Measurements from ENCODE around the gene UBL4A.

The UBL4A gene

DNA sequence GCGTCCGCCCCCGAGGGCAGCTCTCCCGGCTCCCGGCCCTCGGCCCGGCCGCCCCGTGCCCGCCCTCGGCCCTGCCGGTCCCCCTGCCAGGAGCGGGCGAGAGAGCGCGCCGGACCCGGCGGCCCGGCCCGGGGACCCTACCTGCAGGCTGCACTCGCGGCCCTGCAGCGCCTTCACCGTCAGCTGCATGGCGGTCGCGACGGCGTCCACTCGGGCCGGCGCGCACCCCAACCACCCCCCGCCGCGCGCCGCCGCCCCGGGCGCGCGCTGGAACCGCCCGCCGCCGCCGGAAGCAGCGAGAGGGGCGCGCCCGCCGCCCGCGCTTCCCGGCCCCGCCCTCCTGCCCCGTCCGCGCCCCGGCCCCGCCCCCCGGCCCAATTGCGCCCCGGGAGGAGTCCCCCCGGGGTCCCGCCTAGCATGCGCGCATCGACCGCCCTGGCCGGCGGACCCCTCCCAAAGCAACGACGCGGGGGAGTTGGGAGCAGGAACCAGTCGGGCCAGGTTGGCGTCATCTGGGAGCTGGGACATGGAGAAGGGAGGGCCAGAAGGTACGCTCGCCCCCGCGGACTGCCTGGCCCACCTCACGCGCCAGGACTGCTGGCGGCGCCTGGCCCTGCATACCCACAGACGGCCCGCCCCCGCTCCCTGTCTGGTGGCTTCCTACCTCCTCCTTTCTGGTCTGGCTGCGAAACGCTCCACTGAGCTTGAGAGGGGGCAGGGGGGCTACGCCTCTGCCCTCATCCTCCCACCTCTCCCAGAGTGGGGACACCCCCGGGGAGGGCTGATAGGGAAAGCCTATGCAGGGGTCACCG is at the start of gene UBL4A:
Gene UBL4A, minus strand, starts transcription at position 220 of the 812 bp plus-strand sequence. Its CDS starts 31 bp downstream, at position 189.
- peak; percentile 16 for DNase-seq

DNA sequence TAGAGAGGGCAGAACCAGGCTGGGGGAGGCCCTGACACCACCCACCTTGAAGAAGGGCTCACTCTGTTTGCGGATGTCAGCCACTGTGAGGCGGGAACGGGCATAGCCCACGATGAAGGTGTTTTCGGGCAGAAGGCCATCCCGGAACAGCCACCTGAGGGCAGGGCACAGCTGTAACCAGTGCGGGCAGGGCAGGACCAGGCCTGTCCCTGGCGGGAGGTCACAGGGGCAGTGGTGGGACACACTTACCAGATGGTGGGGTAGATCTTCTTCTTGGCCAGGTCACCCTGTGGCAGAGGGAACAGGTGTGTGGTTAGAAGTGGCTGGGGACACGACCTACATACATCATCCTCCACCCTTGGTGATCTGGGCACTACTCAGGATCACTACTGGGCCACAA is 49.5 kb upstream of the UBL4A start:
- no peak for DNase-seq

DNA sequence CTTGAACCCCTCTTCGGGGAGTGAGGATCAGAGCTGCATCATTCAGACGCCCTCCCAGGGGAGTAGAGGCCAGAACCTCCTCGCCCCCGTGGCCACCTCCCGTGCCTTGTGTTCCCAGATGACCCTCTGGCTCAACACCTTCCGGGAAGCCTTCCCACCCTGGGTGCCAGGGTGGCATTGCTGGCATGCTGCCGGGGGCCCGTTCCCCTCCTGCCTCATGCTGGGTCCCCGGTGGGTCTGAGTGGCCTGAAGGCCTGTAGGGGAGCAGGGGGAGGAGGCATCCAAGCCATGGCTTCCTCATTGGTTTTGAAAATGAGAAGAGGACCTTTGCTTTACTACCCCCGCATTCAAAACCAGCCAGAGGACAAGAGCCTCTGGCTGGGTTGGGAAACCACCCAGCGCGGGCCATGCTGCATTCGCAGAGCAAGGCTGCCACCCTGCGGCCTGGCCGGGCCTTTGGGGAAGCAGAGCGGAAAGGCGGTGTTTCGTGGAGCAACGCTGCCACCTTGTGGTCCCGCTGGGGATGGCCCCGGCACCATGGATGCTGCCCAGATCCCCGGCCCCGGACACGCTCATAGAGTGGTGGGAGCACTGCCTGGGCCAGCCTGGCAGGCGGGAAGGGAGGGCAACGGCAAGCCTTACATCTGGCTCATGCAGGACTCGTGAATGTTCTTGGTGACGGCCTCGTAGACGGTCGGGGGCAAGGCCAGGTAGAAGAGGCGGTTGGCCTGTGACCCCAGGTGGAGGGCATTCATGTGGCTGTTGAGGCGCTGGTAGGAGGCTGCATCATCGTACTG is 48.3 kb upstream of the UBL4A start:
- DNase-seq = peak; percentile 82

DNA sequence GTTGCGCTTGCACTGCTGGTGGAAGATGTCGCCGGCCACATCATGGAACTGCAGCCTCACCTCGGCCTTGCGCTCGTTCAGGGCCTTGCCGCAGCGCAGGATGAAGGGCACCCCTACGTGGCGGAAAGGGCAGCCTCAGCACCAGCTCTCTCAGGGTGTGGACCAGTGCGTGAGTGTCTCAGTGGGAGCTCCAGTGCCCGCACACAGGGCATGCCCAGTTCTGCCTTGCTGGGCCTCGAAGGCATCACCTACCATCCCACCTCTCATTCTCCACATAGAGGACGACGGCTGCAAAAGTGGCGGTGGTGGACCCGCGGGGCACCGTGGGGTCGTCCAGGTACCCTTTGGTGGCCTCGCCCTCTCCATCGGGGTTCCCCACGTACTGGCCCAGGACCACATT is 46.3 kb upstream of the UBL4A start:
- no peak for DNase-seq

DNA sequence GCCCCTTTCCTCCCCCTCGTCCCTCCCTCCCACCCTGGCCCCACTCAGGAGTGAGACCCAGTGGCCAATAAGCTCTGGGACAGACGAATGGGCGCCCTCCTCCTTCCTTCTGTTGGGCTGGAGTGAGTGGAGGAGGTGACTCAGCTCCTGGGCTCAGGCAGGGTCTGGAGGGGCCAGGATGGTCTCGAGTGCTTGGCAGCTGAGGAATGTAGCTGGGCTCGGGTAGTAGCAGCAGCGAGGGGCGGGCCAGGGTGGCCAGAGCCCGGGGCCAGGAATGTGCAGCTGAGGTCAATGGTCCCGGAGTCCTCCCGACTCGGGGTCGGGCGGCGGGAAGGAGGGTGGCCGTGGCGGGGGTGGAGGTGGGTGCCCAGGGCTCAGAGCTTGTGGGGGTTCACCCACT is 45.2 kb upstream of the UBL4A start:
- no peak for DNase-seq

DNA sequence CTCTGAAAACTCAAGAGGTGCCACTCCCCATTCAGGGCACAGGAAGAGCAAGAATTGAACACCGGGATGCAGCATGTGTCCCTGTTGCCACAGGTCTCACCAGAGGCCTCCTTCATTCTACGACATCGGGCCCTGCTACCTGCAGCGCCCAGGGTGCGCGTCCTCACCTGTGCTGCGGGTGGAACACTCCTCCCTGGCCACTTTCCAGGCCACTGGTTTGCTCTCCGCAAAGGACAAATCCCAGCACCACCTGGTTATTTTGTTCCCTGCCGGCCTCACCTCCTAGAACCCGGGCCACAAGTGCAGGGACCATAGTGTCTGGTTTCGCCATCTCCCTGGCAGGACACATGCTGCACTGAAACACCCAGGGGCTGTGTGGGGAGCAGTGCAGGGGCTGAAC is 43.9 kb upstream of the UBL4A start:
- no peak for DNase-seq

DNA sequence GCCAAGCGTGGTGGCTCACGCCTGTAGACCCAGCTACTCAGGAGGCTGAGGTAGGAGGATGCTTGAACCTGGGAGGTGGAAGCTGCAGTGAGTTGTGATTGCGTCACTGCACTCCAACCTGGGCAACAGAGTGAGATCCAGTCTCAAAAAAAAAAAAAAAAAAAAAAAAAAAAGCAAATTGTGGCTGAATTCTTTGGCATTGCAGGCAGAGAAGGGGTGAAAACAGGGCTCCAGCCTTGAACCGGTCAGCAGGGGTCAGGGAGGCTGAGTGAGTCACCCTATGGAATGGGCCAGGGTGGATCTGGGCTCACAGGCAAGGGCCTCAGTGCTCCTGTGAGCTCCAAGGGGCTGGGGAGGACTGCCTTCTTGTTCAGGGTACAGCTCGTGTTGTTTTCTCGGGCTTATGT is 42.8 kb upstream of the UBL4A start:
- DNase-seq = no peak

DNA sequence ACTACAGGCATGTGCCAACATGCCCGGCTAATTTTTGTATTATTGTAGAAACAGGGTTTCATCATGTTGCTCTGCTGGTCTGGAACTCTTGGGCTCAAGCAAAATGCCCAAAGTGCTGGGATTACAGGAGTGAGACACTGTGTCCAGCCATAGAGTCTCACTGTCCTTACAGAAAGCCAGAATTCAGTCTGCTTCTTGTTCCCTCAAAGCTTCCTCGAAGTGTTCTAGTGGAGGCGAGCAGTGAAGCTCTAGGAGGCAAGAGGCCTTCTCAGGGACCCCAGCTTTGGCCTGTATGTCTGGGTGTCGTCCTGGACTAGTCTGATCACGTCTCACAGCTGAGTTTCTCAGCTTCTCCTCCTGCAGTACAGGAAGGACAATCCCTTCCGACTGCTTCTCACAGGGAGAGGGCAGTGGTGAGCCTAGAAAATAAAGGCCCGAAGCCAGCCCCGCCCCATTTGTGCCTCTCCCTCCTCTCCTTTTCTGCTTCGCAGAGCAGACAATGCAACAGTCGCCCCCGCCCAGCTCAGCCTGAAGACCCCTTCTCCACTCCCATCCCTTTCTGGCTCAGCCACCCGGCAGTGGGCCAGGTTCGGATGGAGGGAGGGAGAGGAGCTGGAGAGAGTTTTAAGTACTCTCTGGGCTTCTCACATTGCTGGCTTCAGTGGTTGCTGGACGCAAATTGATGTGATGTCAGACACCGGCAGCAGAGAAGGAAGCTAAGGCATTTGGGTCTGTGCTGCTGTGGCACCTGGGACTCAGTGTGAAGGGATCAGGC is 40.7 kb upstream of the UBL4A start:
- peak; percentile 74 for DNase-seq

DNA sequence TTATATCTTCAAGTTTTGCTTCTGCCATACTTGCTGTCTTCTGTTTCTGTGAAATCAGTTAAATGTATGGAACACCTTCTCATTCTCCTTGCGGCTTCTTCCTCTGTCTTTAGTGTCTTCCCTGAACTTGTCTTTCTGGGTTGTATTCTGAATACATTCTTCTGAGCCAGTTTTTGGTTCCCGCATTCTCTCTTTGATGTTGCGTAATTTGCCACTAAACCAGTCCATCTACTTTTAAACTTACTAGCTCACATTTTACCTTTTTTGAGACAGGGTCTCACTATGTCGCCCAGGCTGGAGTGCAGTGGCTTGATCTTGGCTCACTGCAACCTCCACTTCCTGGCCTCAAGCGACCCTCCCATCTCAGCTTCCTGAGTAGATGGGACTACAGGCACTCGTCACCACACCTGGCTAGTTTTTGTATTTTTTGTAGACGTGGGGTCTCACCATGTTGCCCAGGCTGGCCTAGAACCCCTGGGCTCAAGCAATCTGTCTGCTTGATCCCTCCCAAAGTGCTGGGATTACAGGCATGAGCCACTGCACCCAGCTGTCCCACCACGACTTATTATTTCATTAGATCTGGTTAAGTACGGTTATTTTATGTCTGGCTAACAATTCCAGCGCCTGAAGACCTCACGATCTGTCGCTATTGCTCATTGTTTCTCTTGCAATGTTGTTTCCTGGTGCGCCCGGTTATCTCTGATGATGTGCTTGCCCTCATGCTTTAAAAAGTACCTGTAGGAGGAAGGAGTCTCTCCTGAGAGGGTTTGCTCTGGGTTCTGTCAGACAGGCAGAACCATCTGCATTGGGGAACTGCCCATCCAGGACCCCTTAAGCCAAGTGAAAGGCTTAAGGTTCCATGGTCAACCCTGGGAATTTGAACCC is 39.4 kb upstream of the UBL4A start:
- DNase-seq = peak; percentile 3

DNA sequence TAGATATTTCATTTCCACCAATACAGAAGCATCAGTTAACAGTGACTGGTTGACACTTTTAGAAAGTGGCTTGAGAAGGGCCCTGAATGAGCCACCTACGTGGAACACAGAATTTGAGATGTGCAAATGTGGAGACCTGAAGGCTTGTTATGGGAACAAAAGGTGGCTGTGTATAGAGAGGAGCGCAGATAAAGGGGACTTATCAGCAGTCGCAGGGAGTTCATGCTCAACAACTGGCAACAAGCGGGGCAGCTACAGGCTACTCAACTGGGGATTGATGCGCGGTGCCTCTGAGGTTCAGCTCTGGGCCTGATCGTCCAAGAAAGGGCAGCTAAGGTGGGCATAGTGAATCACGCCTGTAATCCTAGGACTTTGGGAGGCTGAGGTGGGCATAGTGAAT is 33.0 kb upstream of the UBL4A start:
- DNase-seq = no peak

DNA sequence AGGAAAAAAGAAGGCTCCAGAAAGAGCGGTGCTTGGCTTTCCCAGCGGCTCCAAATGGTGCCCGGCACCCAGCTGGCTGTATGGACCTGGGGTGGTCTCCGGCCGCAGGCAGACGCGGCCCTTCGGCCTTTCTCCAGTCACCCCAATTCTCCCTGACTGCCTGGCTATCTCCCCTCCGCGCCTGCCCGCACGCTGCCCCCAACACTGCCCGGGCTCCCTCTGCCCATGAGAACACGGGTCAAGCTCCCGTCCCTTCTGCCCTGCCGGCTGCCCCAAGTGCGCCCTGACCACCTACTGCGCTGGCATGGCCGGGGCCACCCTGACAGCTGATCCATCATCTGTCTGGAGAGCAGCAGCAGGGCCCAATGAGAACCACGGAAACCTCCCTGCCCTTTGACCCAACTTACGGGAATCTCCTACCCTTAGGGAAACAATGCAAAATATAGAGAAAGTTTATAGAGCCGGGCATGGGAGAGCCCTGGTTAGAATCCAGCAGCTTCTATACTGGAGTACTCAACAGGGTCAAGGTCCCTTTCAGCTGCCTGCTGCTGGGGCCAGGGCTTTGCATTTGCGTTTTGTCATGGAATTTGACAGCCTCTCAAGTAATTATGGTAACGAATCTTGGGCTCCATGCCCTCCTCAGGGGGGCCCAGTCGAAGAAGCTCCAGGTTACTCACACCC is 30.8 kb upstream of the UBL4A start:
- no peak for DNase-seq

DNA sequence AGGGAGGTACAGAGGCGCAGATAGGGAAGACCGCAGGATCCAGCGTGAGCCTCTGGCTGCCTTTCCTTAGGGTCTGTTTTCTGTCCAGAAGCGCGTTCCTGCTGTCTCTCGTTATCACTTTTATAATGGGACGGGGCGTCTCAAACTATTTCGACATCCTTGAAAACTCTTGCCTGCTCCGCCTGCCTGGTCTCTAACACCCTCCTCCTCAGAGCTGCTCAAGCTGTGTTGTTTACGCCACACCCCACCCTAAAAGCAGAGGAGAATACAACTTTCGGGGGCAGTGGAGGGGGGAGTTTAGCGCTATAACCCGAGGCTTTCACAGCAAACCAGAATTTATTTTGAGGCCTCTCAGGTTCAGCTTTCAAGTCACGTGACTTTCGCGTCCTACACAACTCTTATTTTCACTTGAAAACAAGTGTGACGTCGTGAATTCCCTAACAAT is 30.3 kb upstream of the UBL4A start:
- no peak for DNase-seq

DNA sequence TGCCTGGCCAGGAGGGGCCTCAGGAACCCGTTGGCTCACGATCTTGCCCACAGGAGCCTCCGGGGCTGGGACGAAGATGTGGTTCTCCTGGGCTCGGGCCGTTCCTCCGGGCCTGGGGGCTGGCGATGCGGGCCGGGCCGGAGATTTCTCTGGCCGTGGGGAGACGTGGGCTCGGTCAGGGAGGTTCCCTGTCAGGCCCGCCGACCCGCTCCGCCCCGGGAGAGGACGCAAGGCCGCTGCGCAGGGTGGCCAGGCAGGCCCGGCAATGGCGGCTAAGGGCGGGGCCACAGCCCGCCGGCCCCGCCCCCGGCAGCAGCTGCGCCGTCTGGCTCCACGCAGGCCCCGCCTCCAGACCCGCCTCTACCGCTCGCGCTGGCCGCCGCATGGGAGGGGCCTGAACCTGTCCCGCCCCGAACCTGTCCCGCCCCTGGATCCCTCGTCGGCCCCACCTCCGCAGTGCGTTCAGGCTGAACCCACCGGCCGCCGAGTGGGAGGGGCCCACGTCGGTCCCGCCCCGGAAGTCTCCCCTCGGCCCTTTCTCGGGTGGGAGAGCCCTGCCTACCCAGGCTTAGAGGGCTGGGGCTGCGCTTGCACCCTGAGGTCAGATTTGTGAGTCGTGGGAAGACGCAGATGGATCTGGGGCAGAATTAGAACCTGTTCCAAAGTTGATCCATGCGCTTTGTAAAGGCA is 29.7 kb upstream of the UBL4A start, which contains the start of gene FAM3A:
Gene FAM3A, minus strand, starts transcription at position 267 of the 690 bp plus-strand sequence. CDS start 460 bp downstream, outside the sequence.
- DNase-seq = peak; percentile 79

DNA sequence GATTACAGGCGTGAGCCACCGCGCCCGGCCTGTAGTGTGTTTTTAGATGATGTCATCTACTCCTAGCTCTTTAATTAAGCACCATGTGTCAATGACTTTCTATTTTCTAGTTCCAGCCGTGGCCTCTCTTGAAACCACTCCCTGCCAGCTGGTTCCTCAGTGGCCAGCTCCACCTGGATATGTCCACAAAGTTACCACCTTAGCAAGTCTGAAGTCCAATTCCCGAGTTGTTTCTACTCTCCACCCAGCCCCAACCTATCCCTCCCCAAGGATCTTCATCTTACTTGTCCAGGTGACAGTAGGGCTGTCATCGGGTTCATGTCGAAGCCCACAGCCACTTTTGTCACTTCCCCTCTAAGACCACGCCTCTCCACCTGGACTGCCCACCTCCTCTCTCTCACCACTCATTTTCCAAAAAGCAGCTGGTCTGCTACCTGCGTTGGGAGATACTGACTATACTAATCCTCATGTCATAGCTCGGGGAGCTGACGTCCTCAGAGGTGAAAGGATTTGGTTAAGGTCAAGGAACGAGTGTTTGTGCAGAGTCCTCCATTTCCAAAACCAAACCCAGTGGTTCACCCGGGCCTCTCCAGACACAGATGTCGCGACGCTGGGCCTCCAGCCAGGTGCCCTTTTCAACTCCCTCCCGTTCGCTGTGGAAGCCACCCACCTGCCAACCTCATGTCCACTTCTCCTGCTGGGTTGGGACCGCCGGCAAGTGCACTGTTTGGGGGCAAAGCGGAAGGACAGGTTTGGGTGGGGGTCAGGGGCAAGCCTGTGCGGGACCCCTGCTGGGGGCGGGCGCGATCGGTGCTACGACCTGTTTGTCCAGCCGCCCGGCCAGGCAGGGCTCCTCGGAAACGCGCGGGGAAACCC is 28.9 kb upstream of the UBL4A start:
- DNase-seq = no peak

DNA sequence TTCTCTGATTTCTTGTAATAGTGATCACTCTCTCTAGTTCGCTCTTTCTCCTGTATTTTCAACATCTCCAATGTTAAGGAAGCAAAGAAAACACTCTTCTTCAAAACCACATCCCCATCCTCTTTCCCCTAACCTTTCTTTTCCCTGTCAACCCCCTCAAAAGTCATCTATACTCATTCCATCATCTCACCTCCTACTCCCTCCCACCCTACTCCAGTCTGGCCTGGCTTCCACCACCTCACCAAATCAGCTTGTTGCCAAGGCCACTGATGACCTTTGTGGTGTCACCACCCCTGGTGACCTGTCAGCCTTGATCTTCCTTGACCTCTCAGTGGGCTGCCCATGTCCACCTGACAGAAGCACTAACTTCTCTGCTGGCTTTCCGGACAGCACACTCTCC is 27.3 kb upstream of the UBL4A start:
- DNase-seq = no peak

DNA sequence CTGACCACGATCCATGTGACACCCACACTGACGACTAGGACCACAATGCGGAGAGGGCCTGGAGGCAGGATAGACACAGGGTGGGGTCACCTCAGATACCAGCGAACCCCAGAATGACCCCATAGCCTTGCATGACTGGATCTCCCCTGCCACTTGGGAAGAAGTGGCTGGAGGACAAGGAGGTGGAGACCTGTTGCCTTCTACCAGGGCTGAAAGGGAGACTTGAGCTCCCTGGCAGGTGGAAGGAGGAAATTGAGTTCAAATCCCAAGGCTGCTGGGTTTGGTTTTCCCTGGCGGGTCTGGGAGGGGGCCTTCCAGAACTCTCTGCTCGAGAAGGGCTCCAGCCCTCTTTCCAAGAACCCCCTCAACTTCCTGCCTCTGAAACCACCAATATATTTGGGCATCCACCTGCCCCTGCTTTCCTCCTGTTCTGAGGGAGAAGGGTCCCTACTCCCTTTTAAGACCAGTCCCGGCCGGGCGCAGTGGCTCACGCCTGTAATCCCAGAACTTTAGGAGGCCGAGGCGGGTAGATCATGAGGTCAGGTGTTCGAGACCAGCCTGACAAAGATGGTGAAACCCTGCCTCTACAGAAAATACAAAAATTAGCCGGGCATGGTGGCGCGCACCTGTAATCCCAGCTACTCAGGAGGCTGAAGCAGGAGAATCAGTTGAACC is 26.6 kb upstream of the UBL4A start:
- DNase-seq = no peak

DNA sequence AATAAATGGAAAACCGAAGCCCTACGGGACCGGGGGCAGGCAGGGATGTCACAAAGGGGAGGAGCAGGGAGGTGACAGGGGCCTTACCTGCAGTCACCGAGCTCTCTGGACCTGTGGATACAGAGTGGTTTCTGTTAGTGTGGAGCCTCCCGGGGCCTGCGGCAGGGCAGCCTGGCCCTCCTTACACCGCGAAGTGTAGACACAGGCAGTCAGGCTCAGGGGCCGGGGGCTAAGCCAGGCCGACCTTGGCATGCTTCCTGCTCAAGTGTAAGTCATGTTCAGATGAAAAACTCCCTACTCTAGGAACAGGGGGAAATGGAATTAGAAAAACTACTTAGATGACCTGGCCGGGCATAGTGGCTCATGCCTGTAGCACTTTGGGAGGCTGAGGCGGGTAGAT is 25.3 kb upstream of the UBL4A start:
- no peak for DNase-seq

DNA sequence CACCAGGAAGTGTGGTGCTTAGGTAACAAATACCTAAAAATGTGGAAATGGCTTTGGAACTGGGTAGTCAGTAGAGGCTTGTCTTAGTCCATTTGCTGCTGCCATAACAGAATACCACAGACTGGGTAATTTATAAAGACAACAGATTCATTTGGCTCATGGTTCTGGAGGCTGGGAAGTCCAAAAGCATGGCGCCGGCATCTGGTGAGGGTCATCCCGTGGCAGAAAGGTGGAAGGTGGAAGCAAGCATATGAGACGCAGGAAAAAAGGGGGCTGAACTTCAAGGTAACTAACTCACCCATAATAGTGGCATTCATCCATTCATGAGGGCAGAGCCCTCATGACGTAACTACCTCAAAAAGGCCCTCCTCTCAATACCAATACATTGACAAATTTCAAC is 23.0 kb upstream of the UBL4A start:
- no peak for DNase-seq

DNA sequence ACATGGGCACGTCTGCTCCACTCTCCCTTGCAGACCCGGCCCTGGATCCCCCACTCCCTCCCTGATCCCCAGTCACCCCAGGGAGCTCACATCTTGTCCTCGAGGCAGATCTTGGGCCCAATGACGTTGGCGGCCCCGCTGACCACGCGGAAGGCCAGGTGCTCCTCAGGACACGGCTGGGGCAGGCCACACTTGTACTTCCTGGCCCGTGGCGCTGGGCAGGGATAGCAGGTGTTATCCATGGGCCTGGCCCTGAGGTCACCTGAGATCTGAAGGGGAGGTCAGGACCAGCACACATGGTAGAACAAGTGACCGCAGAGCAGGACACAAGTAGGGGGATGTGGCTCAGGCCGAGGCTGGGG is 21.9 kb upstream of the UBL4A start:
- no peak for DNase-seq
